Testis (tissue), 3 donors: ENCODE measurements around the gene EXOC6. TPM values are rescaled to one million over a fixed set of nuclear protein-coding genes. Genes with fewer than 3 reads are reported as not detected.

ENCODE experiments used
- DNase-seq: peaks from one replicate; pipeline ENCODE4 v3.0.0-alpha.2; 2019
- H3K27ac ChIP-seq, 2 donors: fragments of 200-600 bp; sonication (generic); one replicate each; pipeline ENCODE4 v1.5.1; 2019
- H3K27me3 ChIP-seq: fragments of 200-600 bp; sonication (generic); one replicate; pipeline ENCODE4 v1.5.1; 2019
- H3K36me3 ChIP-seq: fragments of 200-600 bp; sonication (generic); one replicate; pipeline ENCODE4 v1.5.1; 2017; ENCODE audit warnings: low read depth; ENCODE audit errors: missing control alignments
- H3K4me1 ChIP-seq: fragments of 200-600 bp; sonication (generic); one replicate; pipeline ENCODE4 v1.5.1; 2019
- H3K4me3 ChIP-seq, 2 donors: fragments of 200-600 bp; sonication (generic); one replicate each; pipeline ENCODE4 v1.5.1; 2017 to 2019
- H3K9me3 ChIP-seq: fragments of 200-600 bp; sonication (generic); one replicate; pipeline ENCODE4 v1.5.1; 2017
- CTCF ChIP-seq, 3 experiments: fragments of 450-650 bp in 2 of 3; fragments of 200-600 bp in 1 of 3; sonication (generic) in 1 of 3; IDR thresholded peaks; one replicate each; pipeline ENCODE4 v1.5.1; 2016 to 2019; ENCODE audit warnings: antibody characterized with exemption in 3 of 3, mild to moderate bottlenecking in 2 of 3, moderate library complexity in 1 of 3
- POLR2A ChIP-seq: fragments of 450-650 bp; IDR thresholded peaks from one replicate; pipeline ENCODE4 v1.6.1; 2017; ENCODE audit warnings: antibody characterized with exemption, mild to moderate bottlenecking, moderate library complexity
- WGBS, 2 donors: methylation state at CpG; one replicate each; pipeline ENCODE4 v1.1.5; 2018; 5-methylcytosine and 5-hydroxymethylcytosine counted together
- intact Hi-C: fragments of 100-400 bp; cut with DNase I; formaldehyde crosslinking; loops from one replicate; pipeline ENCODE4 v1.15.1; 2023; ENCODE audit warnings: low total_unique reads
- polyA plus RNA-seq: library from polyadenylated mRNA; stranded (reverse); fragments of 350-450 nt; fragmentation: Illumina TruSeq; extraction: RNeasy Lipid Tissue Mini Kit (QIAGEN cat#74804); gene quantifications from one replicate; pipeline ENCODE4 v1.2.3, GENCODE V29; 2014; ENCODE audit warnings: low read depth, low replicate concordance; ENCODE audit not compliant: insufficient read depth
- total RNA-seq, 2 donors: library from RNA; depleted of rRNA; stranded (reverse); fragments of >200 nt; gene quantifications; one replicate each; pipeline ENCODE4 v1.2.3, GENCODE V29; 2016

EXOC6 gene
- total and polyA plus RNA-seq, 3 donors from 2014 or later, result 13.3 to 38.5 (median 28.0) TPM

- DNase-seq, result no peak
- H3K27ac ChIP-seq, result no peak overlapping the region
- H3K36me3 ChIP-seq, result no peaks in the 10 kb centered on the region
- no peaks in the 10 kb centered on the region for H3K4me1 ChIP-seq
- H3K27me3 ChIP-seq, result no peaks in the 10 kb centered on the region
- no peaks in the 10 kb centered on the region for H3K9me3 ChIP-seq
- intact Hi-C loops, result no loop called here
- no peak overlapping the region for H3K4me3 ChIP-seq
- no peak for TF ChIP-seq CTCF (IDR thresholded peaks at IDR 0.05)
- no peak for TF ChIP-seq POLR2A
- 62 to 74% methylated on average over 5 of the region's 5 CpGs for WGBS, 2 donors
Measured at GRCh38 chr10:92891885-92892690, 43.8 kb downstream of the EXOC6 start.

- Histone ChIP-seq H3K27me3 (no peaks in the 10 kb centered on the region), H3K4me3 (no peak overlapping the region), H3K9me3 (no peaks in the 10 kb centered on the region), H3K4me1 (no peaks in the 10 kb centered on the region), H3K27ac (no peak overlapping the region), H3K36me3 (no peaks in the 10 kb centered on the region)
- no peak for DNase-seq
- WGBS, 2 donors, result 71 to 74% methylated on average over 3 of the region's 3 CpGs
- no peak for TF ChIP-seq CTCF (IDR thresholded peaks at IDR 0.05)
- TF ChIP-seq POLR2A, result no peak
- intact Hi-C loops, result no loop called here
Measured at GRCh38 chr10:92892691-92893054, 44.4 kb downstream of the EXOC6 start.

GRCh38 chr10:92894081-92894655 lies 45.8 kb downstream of the EXOC6 start:
- no peaks in the 10 kb centered on the region for H3K4me1 ChIP-seq
- intact Hi-C loops, result no loop called here

GRCh38 chr10:92897916-92898315 lies 49.6 kb downstream of the EXOC6 start:
- intact Hi-C loops, result no loop called here
- WGBS, 2 donors, result 90 to 95% methylated on average over 5 of the region's 5 CpGs
- Histone ChIP-seq H3K27me3 (no peaks in the 10 kb centered on the region), H3K36me3 (no peaks in the 10 kb centered on the region), H3K4me3 (no peak overlapping the region), H3K27ac (no peak overlapping the region), H3K4me1 (no peaks in the 10 kb centered on the region), H3K9me3 (no peaks in the 10 kb centered on the region)
- no peak for DNase-seq
- no peak for TF ChIP-seq POLR2A
- no peak for TF ChIP-seq CTCF (IDR thresholded peaks at IDR 0.05)

More at GRCh38 chr10:92894081-92894655, 45.8 kb downstream of the EXOC6 start:
- H3K27me3 ChIP-seq, result no peaks in the 10 kb centered on the region
- H3K36me3 ChIP-seq, result no peaks in the 10 kb centered on the region
- no peaks in the 10 kb centered on the region for H3K9me3 ChIP-seq
- H3K4me3 ChIP-seq, result no peak overlapping the region
- H3K27ac ChIP-seq, result no peak overlapping the region
- no peak for DNase-seq
- TF ChIP-seq CTCF (IDR thresholded peaks at IDR 0.05) (no peak), POLR2A (no peak)
